ENCODE measurements around the gene PTGIS. TPM values are rescaled to one million over a fixed set of nuclear protein-coding genes. Genes with fewer than 3 reads are reported as not detected.

The PTGIS gene
- polyA plus RNA-seq, 1 donor (not counting 4 experiments of a cell fraction or from before 2014, with no cell fraction given): not detected

DNA sequence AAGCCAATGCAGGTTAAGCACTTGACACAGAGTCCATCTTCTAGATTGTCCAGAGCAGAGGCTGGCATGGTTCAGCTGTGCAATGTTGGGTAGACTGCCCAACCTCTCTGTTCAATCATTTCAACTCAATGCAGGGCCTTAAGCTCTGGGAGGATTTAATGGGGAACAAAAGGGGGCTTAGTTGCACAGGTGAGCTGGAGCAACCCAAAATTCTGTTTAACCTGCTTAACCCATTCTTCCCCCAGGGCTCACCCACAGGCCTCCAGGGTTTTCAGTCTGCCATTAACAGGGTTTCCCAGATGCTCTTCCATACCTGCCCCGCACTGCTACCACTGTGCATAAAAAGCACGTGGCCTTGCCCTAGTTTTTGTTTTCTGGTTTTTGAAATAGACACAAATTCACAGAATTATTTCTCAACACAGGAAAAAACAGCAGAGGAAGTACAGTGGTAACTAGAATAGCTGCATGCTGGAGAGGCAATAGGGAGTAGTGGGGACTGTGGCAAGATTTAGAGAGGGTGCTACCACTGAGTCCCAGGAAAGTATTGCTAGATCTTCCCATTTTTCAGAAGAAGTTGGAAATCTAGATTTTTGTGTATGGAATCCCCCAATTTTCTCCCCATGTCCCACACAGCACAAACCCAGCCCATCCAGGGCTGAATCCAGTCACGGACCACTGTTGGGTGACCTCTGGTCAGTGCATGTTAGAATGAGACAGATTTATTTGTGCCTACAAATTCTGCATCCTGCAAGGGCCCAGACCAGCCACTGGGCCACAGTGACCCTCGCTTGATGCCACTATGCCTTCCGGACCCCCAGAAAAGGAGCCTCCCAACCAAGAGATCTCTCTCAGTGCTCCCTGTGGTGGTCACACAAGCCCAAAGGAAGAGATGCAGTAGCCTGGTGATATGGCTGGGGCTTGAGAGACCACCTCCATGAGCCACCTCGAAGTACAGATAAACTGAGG, 4.6 kb downstream of the PTGIS start:
- no peak overlapping the region for H3K9ac ChIP-seq (ENCODE audit: control insufficient read depth, extremely low read depth, insufficient read depth, low read length)
- no peak overlapping the region for H3K4me2 ChIP-seq (ENCODE audit: control insufficient read depth, extremely low read depth, insufficient read depth, low read depth, low read length)
- no peak for DNase-seq (ENCODE audit: low read depth, low spot score)

DNA sequence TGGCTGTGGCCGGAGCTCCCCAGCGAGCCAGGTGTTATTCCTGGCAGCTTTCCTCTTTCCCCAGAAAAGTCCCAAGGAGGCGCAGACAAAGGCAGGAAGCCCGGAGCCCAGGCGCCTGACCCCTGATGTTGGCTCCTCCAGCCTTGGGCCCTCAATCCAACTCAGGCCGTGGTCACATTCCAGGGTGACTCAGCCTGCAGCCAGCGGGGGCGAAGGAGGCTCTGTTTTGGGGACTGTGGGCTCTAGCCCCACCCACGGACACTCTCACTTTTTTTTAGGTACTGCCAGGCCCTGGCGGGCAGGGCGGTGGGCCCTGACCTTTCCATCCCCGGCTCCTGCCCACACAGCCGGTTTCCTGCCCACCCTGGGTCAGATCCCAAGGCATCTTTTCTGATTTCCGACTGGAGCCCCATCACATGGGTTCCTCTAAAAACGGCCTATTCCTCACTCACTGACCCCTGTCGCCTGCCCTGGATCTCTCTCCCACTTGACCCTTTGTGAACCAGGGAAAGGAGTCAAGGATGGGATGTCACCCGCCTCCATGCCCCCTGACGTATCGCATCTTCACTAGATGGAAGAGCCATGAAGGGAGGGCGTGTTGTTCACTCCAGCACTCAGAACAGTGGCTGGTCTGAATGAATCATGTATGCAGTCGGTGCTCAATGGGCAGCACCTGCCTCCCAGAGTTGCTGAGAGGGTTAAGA, 5.5 kb downstream of the PTGIS start:
- Histone ChIP-seq H3K9me1 (ENCODE audit: control insufficient read depth, extremely low read depth, insufficient read depth, low read length) (no peaks in the 10 kb centered on the region), H3K4me3 (ENCODE audit: control insufficient read depth in 2 of 3, extremely low read depth in 1 of 3, insufficient read depth in 2 of 3, low read depth in 1 of 3, low read length in 3 of 3) (no peak overlapping the region), H3K79me2 (ENCODE audit: control insufficient read depth, insufficient read depth, low read length) (no peaks in the 10 kb centered on the region), H3K27me3 (ENCODE audit: control insufficient read depth, extremely low read depth, insufficient read depth, low read length) (peaks cover 23% of the 10 kb centered on the region), H3K36me3 (ENCODE audit: control insufficient read depth in 2 of 2, extremely low read depth in 1 of 2, insufficient read depth in 2 of 2, low read length in 2 of 2) (no peaks in the 10 kb centered on the region), H3K4me2 (ENCODE audit: control insufficient read depth, extremely low read depth, insufficient read depth, low read depth, low read length) (no peak overlapping the region), H3K4me1 (ENCODE audit: control insufficient read depth, extremely low read depth, insufficient read depth, low read length) (no peaks in the 10 kb centered on the region), H3K27ac (ENCODE audit: control insufficient read depth, insufficient read depth, low read length) (no peak overlapping the region), H3K9ac (ENCODE audit: control insufficient read depth, extremely low read depth, insufficient read depth, low read length) (no peak overlapping the region), H4K20me1 (ENCODE audit: control insufficient read depth, extremely low read depth, insufficient read depth, low read length) (no peaks in the 10 kb centered on the region), H2AFZ (ENCODE audit: control insufficient read depth, low read length) (no peak overlapping the region), H3K9me3 (ENCODE audit: control insufficient read depth, low read depth, low read length) (no peaks in the 10 kb centered on the region)
- dilution Hi-C loops (cut with MboI; ENCODE audit: extremely low pct_ligation_motif_present, low sequenced_read_pairs): no loop called here
- DNase-seq (ENCODE audit: low read depth, low spot score) (no peak), FAIRE-seq (no peak)
- TF ChIP-seq, protein P1, sequence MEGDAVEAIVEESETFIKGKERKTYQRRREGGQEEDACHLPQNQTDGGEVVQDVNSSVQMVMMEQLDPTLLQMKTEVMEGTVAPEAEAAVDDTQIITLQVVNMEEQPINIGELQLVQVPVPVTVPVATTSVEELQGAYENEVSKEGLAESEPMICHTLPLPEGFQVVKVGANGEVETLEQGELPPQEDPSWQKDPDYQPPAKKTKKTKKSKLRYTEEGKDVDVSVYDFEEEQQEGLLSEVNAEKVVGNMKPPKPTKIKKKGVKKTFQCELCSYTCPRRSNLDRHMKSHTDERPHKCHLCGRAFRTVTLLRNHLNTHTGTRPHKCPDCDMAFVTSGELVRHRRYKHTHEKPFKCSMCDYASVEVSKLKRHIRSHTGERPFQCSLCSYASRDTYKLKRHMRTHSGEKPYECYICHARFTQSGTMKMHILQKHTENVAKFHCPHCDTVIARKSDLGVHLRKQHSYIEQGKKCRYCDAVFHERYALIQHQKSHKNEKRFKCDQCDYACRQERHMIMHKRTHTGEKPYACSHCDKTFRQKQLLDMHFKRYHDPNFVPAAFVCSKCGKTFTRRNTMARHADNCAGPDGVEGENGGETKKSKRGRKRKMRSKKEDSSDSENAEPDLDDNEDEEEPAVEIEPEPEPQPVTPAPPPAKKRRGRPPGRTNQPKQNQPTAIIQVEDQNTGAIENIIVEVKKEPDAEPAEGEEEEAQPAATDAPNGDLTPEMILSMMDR (optimal IDR thresholded peaks at IDR 0.05 in 1 of 3, IDR thresholded peaks at IDR 0.05 in 1 of 3, conservative IDR thresholded peaks at IDR 0.05 in 1 of 3; ENCODE audit: extremely low read depth in 1 of 3, insufficient read depth in 2 of 3, low read length in 3 of 3): no peak
- TF ChIP-seq EZH2 (IDR thresholded peaks at IDR 0.05; ENCODE audit: low read length): no peak

More for the DNA sequence above, 4.6 kb downstream of the PTGIS start:
- Histone ChIP-seq H3K9me1 (ENCODE audit: control insufficient read depth, extremely low read depth, insufficient read depth, low read length) (no peaks in the 10 kb centered on the region), H4K20me1 (ENCODE audit: control insufficient read depth, extremely low read depth, insufficient read depth, low read length) (no peaks in the 10 kb centered on the region), H3K9me3 (ENCODE audit: control insufficient read depth, low read depth, low read length) (no peaks in the 10 kb centered on the region), H2AFZ (ENCODE audit: control insufficient read depth, low read length) (no peak overlapping the region), H3K27me3 (ENCODE audit: control insufficient read depth, extremely low read depth, insufficient read depth, low read length) (peaks cover 28% of the 10 kb centered on the region), H3K79me2 (ENCODE audit: control insufficient read depth, insufficient read depth, low read length) (no peaks in the 10 kb centered on the region), H3K27ac (ENCODE audit: control insufficient read depth, insufficient read depth, low read length) (no peak overlapping the region), H3K4me1 (ENCODE audit: control insufficient read depth, extremely low read depth, insufficient read depth, low read length) (no peaks in the 10 kb centered on the region), H3K4me3 (ENCODE audit: control insufficient read depth in 2 of 3, extremely low read depth in 1 of 3, insufficient read depth in 2 of 3, low read depth in 1 of 3, low read length in 3 of 3) (no peak overlapping the region), H3K36me3 (ENCODE audit: control insufficient read depth in 2 of 2, extremely low read depth in 1 of 2, insufficient read depth in 2 of 2, low read length in 2 of 2) (no peaks in the 10 kb centered on the region)
- dilution Hi-C loops (cut with MboI; ENCODE audit: extremely low pct_ligation_motif_present, low sequenced_read_pairs): no loop called here
- TF ChIP-seq EZH2 (IDR thresholded peaks at IDR 0.05; ENCODE audit: low read length): no peak
- TF ChIP-seq, protein P1 (optimal IDR thresholded peaks at IDR 0.05 in 1 of 3, IDR thresholded peaks at IDR 0.05 in 1 of 3, conservative IDR thresholded peaks at IDR 0.05 in 1 of 3; ENCODE audit: extremely low read depth in 1 of 3, insufficient read depth in 2 of 3, low read length in 3 of 3): no peak
- no peak for FAIRE-seq

Measured in keratinocyte (primary cell).